Measurements from ENCODE around the gene NT5C3B. TPM values are rescaled to one million over a fixed set of nuclear protein-coding genes. Genes with fewer than 3 reads are reported as not detected.

The NT5C3B gene
- 83.4 to 109 TPM (median 92.7 TPM) in 3 replicates for polyA plus RNA-seq
- 23.5 TPM for polyA plus RNA-seq (2011; ENCODE audit: low read depth)
- 88.8 and 118 TPM in 2 replicates for polyA plus RNA-seq (2011; cell fraction: cytosol; rRNA removed)
- polyA plus RNA-seq (2011; cell fraction: nucleus; rRNA removed) = 51.1 and 67.8 TPM in 2 replicates
- polyA plus RNA-seq (2012; ENCODE audit: low replicate concordance) = 38.5 and 66.6 TPM in 2 replicates
- 40.2 to 86.1 TPM (median 53.5 TPM) in 3 replicates for polyA minus RNA-seq
- polyA minus RNA-seq (2011; cell fraction: cytosol; rRNA and poly(A)+ RNA removed) = 57.6 TPM
- 10.2 and 19.1 TPM in 2 replicates for polyA minus RNA-seq (2011; cell fraction: nucleus; rRNA and poly(A)+ RNA removed)

- Histone ChIP-seq H3K27ac (ENCODE audit: control insufficient read depth, insufficient read depth, low read length) (peak within 1 kb of the TSS; percentile 10), H2AFZ (ENCODE audit: control insufficient read depth, low read length) (peak within 1 kb of the TSS; percentile 91), H3K27me3 (ENCODE audit: control insufficient read depth, extremely low read depth, insufficient read depth, low read length) (peaks cover 4% of the 10 kb centered on the region), H3K36me3 (ENCODE audit: control insufficient read depth in 2 of 2, extremely low read depth in 1 of 2, insufficient read depth in 2 of 2, low read length in 2 of 2) (peaks cover 4 to 9% of the 10 kb centered on the region in 2 experiments), H3K9me1 (ENCODE audit: control insufficient read depth, extremely low read depth, insufficient read depth, low read length) (no peaks in the 10 kb centered on the region), H3K9ac (ENCODE audit: control insufficient read depth, extremely low read depth, insufficient read depth, low read length) (peak within 1 kb of the TSS; percentile 70), H3K79me2 (ENCODE audit: control insufficient read depth, insufficient read depth, low read length) (no peaks in the 10 kb centered on the region), H3K9me3 (ENCODE audit: control insufficient read depth, low read depth, low read length) (no peaks in the 10 kb centered on the region), H3K4me2 (ENCODE audit: control insufficient read depth, extremely low read depth, insufficient read depth, low read depth, low read length) (peak within 1 kb of the TSS; percentile 84), H4K20me1 (ENCODE audit: control insufficient read depth, extremely low read depth, insufficient read depth, low read length) (no peaks in the 10 kb centered on the region), H3K4me1 (ENCODE audit: control insufficient read depth, extremely low read depth, insufficient read depth, low read length) (peaks cover 3% of the 10 kb centered on the region), H3K4me3 (ENCODE audit: control insufficient read depth in 2 of 3, extremely low read depth in 1 of 3, insufficient read depth in 2 of 3, low read depth in 1 of 3, low read length in 3 of 3) (peak within 1 kb of the TSS; percentile 67 to 77 (median 69))
- dilution Hi-C loops (cut with MboI; ENCODE audit: extremely low pct_ligation_motif_present, low sequenced_read_pairs) = no loop called here
- TF ChIP-seq CTCF (optimal IDR thresholded peaks at IDR 0.05 in 1 of 3, IDR thresholded peaks at IDR 0.05 in 1 of 3, conservative IDR thresholded peaks at IDR 0.05 in 1 of 3; ENCODE audit: extremely low read depth in 1 of 3, insufficient read depth in 2 of 3, low read length in 3 of 3) (no peak), EZH2 (IDR thresholded peaks at IDR 0.05; ENCODE audit: low read length) (no peak)
- FAIRE-seq (no peak), DNase-seq (ENCODE audit: low read depth, low spot score) (no peak)
Observed at GRCh38 chr17:41835800-41836549, at the start of gene NT5C3B. Gene NT5C3B (minus strand): TSS chr17:41836232. CDS start chr17:41836193, 39 bp downstream.

- no peak for DNase-seq (ENCODE audit: low read depth, low spot score)
- H3K9me3 ChIP-seq (ENCODE audit: control insufficient read depth, low read depth, low read length) = no peaks in the 10 kb centered on the region
- no peak overlapping the region for H3K9ac ChIP-seq (ENCODE audit: control insufficient read depth, extremely low read depth, insufficient read depth, low read length)
- H4K20me1 ChIP-seq (ENCODE audit: control insufficient read depth, extremely low read depth, insufficient read depth, low read length) = peaks cover 2% of the 10 kb centered on the region
- H3K4me2 ChIP-seq (ENCODE audit: control insufficient read depth, extremely low read depth, insufficient read depth, low read depth, low read length) = no peak overlapping the region
- peaks cover 64 to 71% of the 10 kb centered on the region in 2 experiments for H3K36me3 ChIP-seq (ENCODE audit: control insufficient read depth in 2 of 2, extremely low read depth in 1 of 2, insufficient read depth in 2 of 2, low read length in 2 of 2)
- no peak overlapping the region for H2AFZ ChIP-seq (ENCODE audit: control insufficient read depth, low read length)
- FAIRE-seq = no peak
- no peaks in the 10 kb centered on the region for H3K4me1 ChIP-seq (ENCODE audit: control insufficient read depth, extremely low read depth, insufficient read depth, low read length)
- no peak overlapping the region for H3K4me3 ChIP-seq (ENCODE audit: control insufficient read depth in 2 of 3, extremely low read depth in 1 of 3, insufficient read depth in 2 of 3, low read depth in 1 of 3, low read length in 3 of 3)
- no peaks in the 10 kb centered on the region for H3K9me1 ChIP-seq (ENCODE audit: control insufficient read depth, extremely low read depth, insufficient read depth, low read length)
- no peak overlapping the region for H3K27ac ChIP-seq (ENCODE audit: control insufficient read depth, insufficient read depth, low read length)
- H3K79me2 ChIP-seq (ENCODE audit: control insufficient read depth, insufficient read depth, low read length) = peaks cover 16% of the 10 kb centered on the region
- H3K27me3 ChIP-seq (ENCODE audit: control insufficient read depth, extremely low read depth, insufficient read depth, low read length) = no peaks in the 10 kb centered on the region
- TF ChIP-seq EZH2 (IDR thresholded peaks at IDR 0.05; ENCODE audit: low read length) (no peak), CTCF (optimal IDR thresholded peaks at IDR 0.05 in 1 of 3, IDR thresholded peaks at IDR 0.05 in 1 of 3, conservative IDR thresholded peaks at IDR 0.05 in 1 of 3; ENCODE audit: extremely low read depth in 1 of 3, insufficient read depth in 2 of 3, low read length in 3 of 3) (peak in 1 of 3 experiments; percentile 19)
- dilution Hi-C loops (cut with MboI; ENCODE audit: extremely low pct_ligation_motif_present, low sequenced_read_pairs) = no loop called here
Observed at GRCh38 chr17:41885733-41886132, 49.7 kb upstream of the NT5C3B start.
